Measurements from ENCODE around the gene NR6A1. TPM values are rescaled to one million over a fixed set of nuclear protein-coding genes. Genes with fewer than 3 reads are reported as not detected.

The NR6A1 gene
- total RNA-seq, 1 donor from 2014 or later: 302 TPM

GRCh38 chr9:124764774-124765438, 6.2 kb downstream of the NR6A1 start:
- Histone ChIP-seq H3K27me3 (no peaks in the 10 kb centered on the region), H3K9ac (no peak overlapping the region), H4K20me1 (ENCODE audit: low read depth) (peaks cover 80% of the 10 kb centered on the region), H3K4me3 (peak overlapping the region; percentile 94), H3F3A (ENCODE audit: low read depth) (peaks cover 85% of the 10 kb centered on the region), H3K9me3 (ENCODE audit: low read depth) (no peaks in the 10 kb centered on the region), H3K4me1 (peaks cover 85% of the 10 kb centered on the region), H3K79me2 (ENCODE audit: low read depth) (peaks cover 100% of the 10 kb centered on the region), H2AFZ (replicated peaks) (no peak overlapping the region), H3K36me3 (no peaks in the 10 kb centered on the region), H3K4me2 (peak overlapping the region; percentile 95), H3K27ac (peak overlapping the region; percentile 91)
- Mint-ChIP-seq H3K4me1 (peaks cover 85% of the 10 kb centered on the region), H3K4me3 (peak overlapping the region; percentile 67), H3K36me3 (no peaks in the 10 kb centered on the region), H3K27ac (no peak overlapping the region), H3K27me3 (ENCODE audit: insufficient read depth, low read depth) (peaks cover 4% of the 10 kb centered on the region), H3K9me3 (no peaks in the 10 kb centered on the region)
- no peak for DNase-seq (ENCODE audit: low spot score)
- peak; percentile 35 for TF ChIP-seq CTCF (IDR thresholded peaks at IDR 0.05)
- TF ChIP-seq EZH2 (IDR thresholded peaks at IDR 0.05): no peak

- no peaks in the 10 kb centered on the region for H3K27me3 ChIP-seq
- peaks cover 89% of the 10 kb centered on the region for H3F3A ChIP-seq (ENCODE audit: low read depth)
- H3K27ac ChIP-seq: peak overlapping the region; percentile 96
- peaks cover 81% of the 10 kb centered on the region for H4K20me1 ChIP-seq (ENCODE audit: low read depth)
- no peak for TF ChIP-seq EZH2 (IDR thresholded peaks at IDR 0.05)
- no peak for TF ChIP-seq CTCF (IDR thresholded peaks at IDR 0.05)
- TF ChIP-seq EZH2phosphoT487 (IDR thresholded peaks at IDR 0.05): no peak
- Mint-ChIP-seq H3K27me3 (ENCODE audit: insufficient read depth, low read depth) (no peaks in the 10 kb centered on the region), H3K9me3 (no peaks in the 10 kb centered on the region), H3K4me1 (peaks cover 89% of the 10 kb centered on the region), H3K36me3 (no peaks in the 10 kb centered on the region), H3K27ac (no peak overlapping the region), H3K4me3 (no peak overlapping the region)
- no peak overlapping the region for H3K4me3 ChIP-seq
- H3K4me1 ChIP-seq: peaks cover 96% of the 10 kb centered on the region
- peaks cover 100% of the 10 kb centered on the region for H3K79me2 ChIP-seq (ENCODE audit: low read depth)
- H3K9ac ChIP-seq: no peak overlapping the region
- H3K4me2 ChIP-seq: peak overlapping the region; percentile 60
- DNase-seq (ENCODE audit: low spot score): no peak
- H2AFZ ChIP-seq (replicated peaks): no peak overlapping the region
- H3K9me3 ChIP-seq (ENCODE audit: low read depth): no peaks in the 10 kb centered on the region
- no peaks in the 10 kb centered on the region for H3K36me3 ChIP-seq
Observed at GRCh38 chr9:124762633-124763032, 8.5 kb downstream of the NR6A1 start.

- Mint-ChIP-seq H3K9me3 (no peaks in the 10 kb centered on the region), H3K27me3 (ENCODE audit: insufficient read depth, low read depth) (no peaks in the 10 kb centered on the region), H3K4me1 (peaks cover 91% of the 10 kb centered on the region), H3K4me3 (no peak overlapping the region), H3K27ac (no peak overlapping the region), H3K36me3 (no peaks in the 10 kb centered on the region)
- Histone ChIP-seq H3K9me3 (ENCODE audit: low read depth) (no peaks in the 10 kb centered on the region), H3K4me1 (peaks cover 96% of the 10 kb centered on the region), H3K4me3 (no peak overlapping the region), H2AFZ (replicated peaks) (no peak overlapping the region), H3K27ac (peak overlapping the region; percentile 96), H3K27me3 (no peaks in the 10 kb centered on the region), H3K79me2 (ENCODE audit: low read depth) (peaks cover 100% of the 10 kb centered on the region), H4K20me1 (ENCODE audit: low read depth) (peaks cover 83% of the 10 kb centered on the region), H3F3A (ENCODE audit: low read depth) (peaks cover 89% of the 10 kb centered on the region), H3K9ac (no peak overlapping the region), H3K36me3 (no peaks in the 10 kb centered on the region), H3K4me2 (peak overlapping the region; percentile 60)
- TF ChIP-seq EZH2 (IDR thresholded peaks at IDR 0.05) (no peak), CTCF (IDR thresholded peaks at IDR 0.05) (no peak), EZH2phosphoT487 (IDR thresholded peaks at IDR 0.05) (no peak)
- no peak for DNase-seq (ENCODE audit: low spot score)
Observed at GRCh38 chr9:124761710-124762109, 9.4 kb downstream of the NR6A1 start.

All from neural progenitor cell (in vitro differentiated cells).